GM19328 (cell line): Measurements from ENCODE around the gene PALLD.

Experiments
- ATAC-seq: cut with Tn5 transposase; IDR thresholded peaks from one replicate; pipeline ENCODE4 v1.9.1; 2021; ENCODE audit warnings: mild to moderate bottlenecking, moderate library complexity; ENCODE audit not compliant: unreplicated experiment

Gene PALLD

GRCh38 chr4:168811786-168812651 lies 315.2 kb downstream of the PALLD start:
- no peak for ATAC-seq

GRCh38 chr4:168812806-168813205 lies 316.0 kb downstream of the PALLD start:
- ATAC-seq, result no peak

GRCh38 chr4:168813890-168814289 lies 317.0 kb downstream of the PALLD start:
- ATAC-seq, result no peak

GRCh38 chr4:168815379-168816345 lies 318.8 kb downstream of the PALLD start:
- ATAC-seq, result no peak

GRCh38 chr4:168817370-168817769 lies 320.5 kb downstream of the PALLD start:
- ATAC-seq, result no peak

- ATAC-seq, result no peak
Observed at GRCh38 chr4:168822481-168822880, 325.6 kb downstream of the PALLD start.

GRCh38 chr4:168825975-168826374 lies 329.1 kb downstream of the PALLD start:
- ATAC-seq, result no peak

GRCh38 chr4:168826620-168827019 lies 329.8 kb downstream of the PALLD start:
- ATAC-seq, result no peak

GRCh38 chr4:168830777-168831512 lies 334.1 kb downstream of the PALLD start:
- ATAC-seq, result no peak

GRCh38 chr4:168831585-168831918 lies 334.7 kb downstream of the PALLD start:
- peak; percentile 3 for ATAC-seq

GRCh38 chr4:168831919-168832762 lies 335.3 kb downstream of the PALLD start:
- ATAC-seq, result peak; percentile 85

- ATAC-seq, result no peak
Observed at GRCh38 chr4:168832763-168833575, 336.1 kb downstream of the PALLD start.

- ATAC-seq, result no peak
Observed at GRCh38 chr4:168833881-168834280, 337.0 kb downstream of the PALLD start.

GRCh38 chr4:168835880-168836454 lies 339.1 kb downstream of the PALLD start:
- no peak for ATAC-seq

GRCh38 chr4:168836490-168836889 lies 339.6 kb downstream of the PALLD start:
- no peak for ATAC-seq

GRCh38 chr4:168837922-168838321 lies 341.1 kb downstream of the PALLD start:
- ATAC-seq, result no peak

GRCh38 chr4:168839758-168840391 lies 343.0 kb downstream of the PALLD start:
- no peak for ATAC-seq

GRCh38 chr4:168840392-168840763 lies 343.5 kb downstream of the PALLD start:
- no peak for ATAC-seq
